HepG2 (cell line): Measurements from ENCODE around the gene UCKL1. TPM values are rescaled to one million over a fixed set of nuclear protein-coding genes. Genes with fewer than 3 reads are reported as not detected.

Experiments
- ATAC-seq: fragments of 200-7000 bp; cut with Tn5 transposase; 3 replicates; pipeline ENCODE4 v1.9.1; 2020; ENCODE audit warnings: mild to moderate bottlenecking, moderate library complexity
- BruUV-seq: library from RNA; stranded (reverse); fragments of 400-500 nt; replicated peaks from 2 replicates; lab custom pipeline; 2021; lab: Mats Ljungman, UMichigan
- CTCF ChIA-PET: fragments of 300-600 bp; formaldehyde crosslinking; extraction: SDS; loops from one replicate; lab custom pipeline; 2021; ENCODE audit warnings: low total read pairs, inconsistent platforms, low intra/inter-chr PET ratio; lab: Yijun Ruan, JAX
- POLR2A ChIA-PET: fragments of 350-600 bp; sonication (Branson Sonifier 250); formaldehyde crosslinking; loops from one replicate; lab custom pipeline; 2020; ENCODE audit warnings: antibody characterized with exemption, inconsistent platforms; lab: Yijun Ruan, JAX
- DNase-seq: peaks from one replicate; pipeline ENCODE4 v3.0.0-alpha.2; 2015; ENCODE audit warnings: low spot score
- FAIRE-seq: peaks from 3 replicates; lab custom pipeline; 2011; peaks lifted over from hg19 to GRCh38; lab: Jason Lieb, UNC
- H2AFZ ChIP-seq: one replicate; pipeline ENCODE4 v1.6.1; 2011; ENCODE audit warnings: low read length, inconsistent platforms
- H3K27ac ChIP-seq: fragments of 300-600 bp; 3 replicates; pipeline ENCODE4 v1.8.0; 2011; ENCODE audit warnings: mixed run types, mild to moderate bottlenecking, mixed read lengths, low read length, inconsistent platforms; ENCODE audit not compliant: insufficient read depth; ENCODE audit errors: extremely low read length
- H3K27me3 ChIP-seq, 2 experiments: fragments of 200-600 bp in 1 of 2; 2 replicates in 1 of 2; 3 replicates in 1 of 2; pipeline versions ENCODE4 v1.6.0 to v1.8.0; 2011; ENCODE audit warnings: low read length in 2 of 2, mild to moderate bottlenecking in 2 of 2, moderate library complexity in 2 of 2, inconsistent platforms in 1 of 2; ENCODE audit not compliant: insufficient read depth in 2 of 2, control insufficient read depth in 1 of 2
- H3K36me3 ChIP-seq, 2 experiments: fragments of 200-600 bp in 1 of 2; replicated peaks in 1 of 2; 2 replicates in 1 of 2; 3 replicates in 1 of 2; pipeline versions ENCODE4 v1.5.1 to v1.8.0; 2011; ENCODE audit warnings: low read length in 2 of 2, inconsistent platforms in 1 of 2; ENCODE audit not compliant: insufficient read depth in 2 of 2, control insufficient read depth in 1 of 2
- H3K4me1 ChIP-seq: 2 replicates; pipeline ENCODE4 v1.5.1; 2012; ENCODE audit warnings: low read length, inconsistent platforms; ENCODE audit not compliant: insufficient read depth
- H3K4me2 ChIP-seq: 2 replicates; pipeline ENCODE4 v1.6.0; 2011; ENCODE audit warnings: low read depth, low read length, inconsistent platforms
- H3K4me3 ChIP-seq, 3 experiments: fragments of 200-600 bp in 1 of 3; sonication (generic), shearing (Covaris generic) in 1 of 3; replicated peaks in 1 of 3; 2 replicates each; pipeline ENCODE4 v1.5.1; 2011 to 2016; ENCODE audit warnings: low read length in 3 of 3, inconsistent platforms in 2 of 3, low read depth in 2 of 3, mild to moderate bottlenecking in 2 of 3, control low read depth in 1 of 3, mixed read lengths in 1 of 3; ENCODE audit not compliant: insufficient read depth in 1 of 3
- H3K79me2 ChIP-seq: one replicate; pipeline ENCODE4 v1.6.1; 2011; ENCODE audit warnings: low read length, inconsistent platforms; ENCODE audit not compliant: insufficient read depth
- H3K9ac ChIP-seq: 2 replicates; pipeline ENCODE4 v1.6.0; 2011; ENCODE audit warnings: mild to moderate bottlenecking, low read depth, low read length, inconsistent platforms; ENCODE audit not compliant: insufficient read depth
- H3K9me3 ChIP-seq: 2 replicates; pipeline ENCODE4 v1.5.1; 2012; ENCODE audit warnings: mild to moderate bottlenecking, low read length
- H4K20me1 ChIP-seq: 2 replicates; pipeline ENCODE4 v1.6.0; 2011; ENCODE audit warnings: inconsistent platforms, mild to moderate bottlenecking, low read length, moderate library complexity; ENCODE audit not compliant: insufficient read depth
- CENPT ChIP-seq: sonication (generic); formaldehyde crosslinking; IDR thresholded peaks from 2 replicates; pipeline ENCODE4 v1.8.0; 2022; ENCODE audit warnings: low read depth, mild to moderate bottlenecking, moderate library complexity, missing genetic modification reagents
- CHD2 ChIP-seq: IDR thresholded peaks from 2 replicates; pipeline ENCODE4 v1.6.1; 2011; ENCODE audit warnings: low read depth, low read length, improper control_type of control experiment
- MLLT10 ChIP-seq: sonication (generic); formaldehyde crosslinking; IDR thresholded peaks from 2 replicates; pipeline ENCODE4 v1.4.0; 2020; ENCODE audit warnings: missing genetic modification reagents
- MXD3 ChIP-seq: IDR thresholded peaks from 2 replicates; pipeline ENCODE4 v1.6.1; 2016; ENCODE audit warnings: mild to moderate bottlenecking, missing biosample characterization, missing genetic modification reagents
- ZBTB25 ChIP-seq: IDR thresholded peaks from 2 replicates; pipeline ENCODE4 v1.6.1; 2018; ENCODE audit warnings: missing genetic modification reagents
- ZNF329 ChIP-seq: sonication (generic); formaldehyde crosslinking; IDR thresholded peaks from 2 replicates; pipeline ENCODE4 v1.9.0; 2021; ENCODE audit warnings: low read depth, mild to moderate bottlenecking, missing genetic modification reagents
- ZNF33B ChIP-seq: sonication (generic); formaldehyde crosslinking; IDR thresholded peaks from 2 replicates; pipeline ENCODE4 v1.5.1; 2020; ENCODE audit warnings: mild to moderate bottlenecking, missing genetic modification reagents
- ZNF44 ChIP-seq: sonication (generic); formaldehyde crosslinking; IDR thresholded peaks from 2 replicates; pipeline ENCODE4 v1.5.1; 2020; ENCODE audit warnings: mild to moderate bottlenecking, missing genetic modification reagents
- ZNF501 ChIP-seq: sonication (generic); formaldehyde crosslinking; IDR thresholded peaks from 2 replicates; pipeline ENCODE4 v1.5.1; 2020; ENCODE audit warnings: mild to moderate bottlenecking, moderate library complexity, missing genetic modification reagents
- ZNF724P ChIP-seq: sonication (generic); formaldehyde crosslinking; IDR thresholded peaks from 2 replicates; pipeline ENCODE4 v1.8.0; 2022; ENCODE audit warnings: missing genetic modification reagents, borderline replicate concordance
- ZNF782 ChIP-seq: sonication (generic); formaldehyde crosslinking; IDR thresholded peaks from 2 replicates; pipeline ENCODE4 v1.4.0; 2020; ENCODE audit warnings: missing genetic modification reagents, mild to moderate bottlenecking, borderline replicate concordance
- ZSCAN20 ChIP-seq: sonication (generic); formaldehyde crosslinking; IDR thresholded peaks from 2 replicates; pipeline ENCODE4 v1.4.0; 2020; ENCODE audit warnings: missing genetic modification reagents, mild to moderate bottlenecking, borderline replicate concordance
- WGBS: methylation state at CpG from one replicate; pipeline ENCODE4 v1.1.6; 2017; ENCODE audit warnings: low lambda C conversion rate; 5-methylcytosine and 5-hydroxymethylcytosine counted together
- in situ Hi-C: cut with HindIII; loops from 2 replicates; pipeline ENCODE4 v1.10.0; 2017; ENCODE audit warnings: low pct_unique_long_range_greater_than_20kb; ENCODE audit not compliant: extremely low pct_ligation_motif_present
- intact Hi-C: fragments of 100-400 bp; cut with micrococcal nuclease; formaldehyde crosslinking; loops from one replicate; pipeline ENCODE4 v1.10.0; 2022; ENCODE audit not compliant: unreplicated experiment
- polyA plus RNA-seq, 8 experiments: library from polyadenylated mRNA; depleted of rRNA in 3 of 8; stranded (reverse) in 7 of 8; unstranded in 1 of 8; fragments of >200 nt; fragmentation: Illumina TruSeq in 4 of 8; extraction: Trizol in 4 of 8; gene quantifications; 2 replicates each; pipeline versions ENCODE4 v1.2.1 to v1.2.3, GENCODE V29; 2011 to 2016; ENCODE audit warnings: low read depth in 4 of 8, missing spikeins in 1 of 8, mixed read lengths in 1 of 8; ENCODE audit not compliant: insufficient read depth in 1 of 8
- total RNA-seq, 5 experiments: library from RNA; depleted of rRNA; stranded (reverse); fragments of >200 nt; fragmentation: Illumina TruSeq; extraction: Trizol; gene quantifications; 2 replicates each; pipeline ENCODE4 v1.2.3, GENCODE V29; 2016; ENCODE audit warnings: low read depth in 1 of 5
- TF ChIP-seq, protein P1 (sequence below): sonication (generic); formaldehyde crosslinking; IDR thresholded peaks from 2 replicates; pipeline ENCODE4 v1.8.1; 2023; ENCODE audit warnings: mild to moderate bottlenecking, missing genetic modification reagents
- TF ChIP-seq, protein P2 (sequence below): sonication (generic); formaldehyde crosslinking; IDR thresholded peaks from 2 replicates; pipeline ENCODE4 v1.5.0; 2020; ENCODE audit warnings: mild to moderate bottlenecking, missing genetic modification reagents

Gene UCKL1
- total and polyA plus RNA-seq, 2 of the 13 experiments (the other 11 are each of a cell fraction or from before 2014, with no cell fraction given), result 50.2 to 126 TPM

GRCh38 chr20:63957690-63958441 lies 1.6 kb upstream of the UCKL1 start (continued):
- TF ChIP-seq, protein P1, sequence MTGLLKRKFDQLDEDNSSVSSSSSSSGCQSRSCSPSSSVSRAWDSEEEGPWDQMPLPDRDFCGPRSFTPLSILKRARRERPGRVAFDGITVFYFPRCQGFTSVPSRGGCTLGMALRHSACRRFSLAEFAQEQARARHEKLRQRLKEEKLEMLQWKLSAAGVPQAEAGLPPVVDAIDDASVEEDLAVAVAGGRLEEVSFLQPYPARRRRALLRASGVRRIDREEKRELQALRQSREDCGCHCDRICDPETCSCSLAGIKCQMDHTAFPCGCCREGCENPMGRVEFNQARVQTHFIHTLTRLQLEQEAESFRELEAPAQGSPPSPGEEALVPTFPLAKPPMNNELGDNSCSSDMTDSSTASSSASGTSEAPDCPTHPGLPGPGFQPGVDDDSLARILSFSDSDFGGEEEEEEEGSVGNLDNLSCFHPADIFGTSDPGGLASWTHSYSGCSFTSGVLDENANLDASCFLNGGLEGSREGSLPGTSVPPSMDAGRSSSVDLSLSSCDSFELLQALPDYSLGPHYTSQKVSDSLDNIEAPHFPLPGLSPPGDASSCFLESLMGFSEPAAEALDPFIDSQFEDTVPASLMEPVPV, result peak; percentile 65; the same call in 1 of the 2 replicates

GRCh38 chr20:63957004-63957689 lies 931 bp upstream of the UCKL1 start:
- Histone ChIP-seq H3K36me3 (peaks cover 21 to 31% of the 10 kb centered on the region in 2 experiments; a peak in 4 of 5 replicates), H3K9ac (peak overlapping the region; percentile 83), H3K9me3 (no peaks in the 10 kb centered on the region), H3K27me3 (no peaks in the 10 kb centered on the region), H2AFZ (peak overlapping the region; percentile 35), H4K20me1 (peaks cover 28% of the 10 kb centered on the region), H3K79me2 (peaks cover 34% of the 10 kb centered on the region), H3K4me3 (peak overlapping the region; percentile 61 to 100 (median 80)), H3K27ac (peak overlapping the region; percentile 83), H3K4me1 (peaks cover 55% of the 10 kb centered on the region), H3K4me2 (peak overlapping the region; percentile 95)
- POLR2A ChIA-PET, result interaction anchor here (0.6 to 4.0 kb wide), 24 partner anchors 11 to 419 kb away, joined by 3 to 78 read pairs (median 8); partner anchors contain the start of genes ARFRP1, GMEB2, HELZ2 and LKAAEAR1
- DNase-seq, result peak; percentile 85
- in situ Hi-C loops, result no loop called here
- FAIRE-seq, result peak; percentile 72
- CTCF ChIA-PET, result no interaction called here
- intact Hi-C loops, result loop anchor here (1.0 kb wide), 1 partner anchor 13 kb away; no protein-coding TSS in a partner anchor
- no TSS peak for BruUV-seq
- ATAC-seq, result peak; percentile 65
- 4% methylated on average over 28 of the region's 28 CpGs for WGBS
- TF ChIP-seq ZNF329 (CRISPR knock-in tag), result no peak
- TF ChIP-seq ZNF724P (CRISPR knock-in tag), result peak; percentile 83; the same call in 1 of the 2 replicates
- TF ChIP-seq, protein P2, sequence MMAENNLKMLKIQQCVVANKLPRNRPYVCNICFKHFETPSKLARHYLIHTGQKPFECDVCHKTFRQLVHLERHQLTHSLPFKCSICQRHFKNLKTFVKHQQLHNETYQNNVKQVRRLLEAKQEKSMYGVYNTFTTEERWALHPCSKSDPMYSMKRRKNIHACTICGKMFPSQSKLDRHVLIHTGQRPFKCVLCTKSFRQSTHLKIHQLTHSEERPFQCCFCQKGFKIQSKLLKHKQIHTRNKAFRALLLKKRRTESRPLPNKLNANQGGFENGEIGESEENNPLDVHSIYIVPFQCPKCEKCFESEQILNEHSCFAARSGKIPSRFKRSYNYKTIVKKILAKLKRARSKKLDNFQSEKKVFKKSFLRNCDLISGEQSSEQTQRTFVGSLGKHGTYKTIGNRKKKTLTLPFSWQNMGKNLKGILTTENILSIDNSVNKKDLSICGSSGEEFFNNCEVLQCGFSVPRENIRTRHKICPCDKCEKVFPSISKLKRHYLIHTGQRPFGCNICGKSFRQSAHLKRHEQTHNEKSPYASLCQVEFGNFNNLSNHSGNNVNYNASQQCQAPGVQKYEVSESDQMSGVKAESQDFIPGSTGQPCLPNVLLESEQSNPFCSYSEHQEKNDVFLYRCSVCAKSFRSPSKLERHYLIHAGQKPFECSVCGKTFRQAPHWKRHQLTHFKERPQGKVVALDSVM, result no peak; the same call in 1 of the 2 replicates
- TF ChIP-seq ZBTB25 (CRISPR knock-in tag), result peak; percentile 49; the same call in 1 of the 2 replicates
- 0 out of 2 replicates have a peak, but pooled peaks have one; percentile 59 for TF ChIP-seq MXD3 (CRISPR knock-in tag)
- TF ChIP-seq ZNF33B (CRISPR knock-in tag), result 0 out of 2 replicates have a peak, but pooled peaks have one; percentile 26
- peak; percentile 85; the same call in 1 of the 2 replicates for TF ChIP-seq ZNF44 (CRISPR knock-in tag)
- no peak; the same call in 1 of the 2 replicates for TF ChIP-seq ZNF782 (CRISPR knock-in tag)
- TF ChIP-seq CHD2, result no peak
- TF ChIP-seq MLLT10 (CRISPR knock-in tag), result no peak
- TF ChIP-seq ZNF501 (CRISPR knock-in tag), result no peak
- 0 out of 2 replicates have a peak, but pooled peaks have one; percentile 28 for TF ChIP-seq CENPT
- no peak; the same call in 1 of the 2 replicates for TF ChIP-seq ZSCAN20 (CRISPR knock-in tag)
